ENCODE results near the gene MALAT1.
A peak's percentile ranks its signal among the peaks of the same experiment; 100 is the strongest.
"Not testable (repeated sequence)": the region's sequence is repeated elsewhere in the genome, so short reads cannot be mapped to it uniquely, and the experiment has no call there.

The MALAT1 gene

DNA sequence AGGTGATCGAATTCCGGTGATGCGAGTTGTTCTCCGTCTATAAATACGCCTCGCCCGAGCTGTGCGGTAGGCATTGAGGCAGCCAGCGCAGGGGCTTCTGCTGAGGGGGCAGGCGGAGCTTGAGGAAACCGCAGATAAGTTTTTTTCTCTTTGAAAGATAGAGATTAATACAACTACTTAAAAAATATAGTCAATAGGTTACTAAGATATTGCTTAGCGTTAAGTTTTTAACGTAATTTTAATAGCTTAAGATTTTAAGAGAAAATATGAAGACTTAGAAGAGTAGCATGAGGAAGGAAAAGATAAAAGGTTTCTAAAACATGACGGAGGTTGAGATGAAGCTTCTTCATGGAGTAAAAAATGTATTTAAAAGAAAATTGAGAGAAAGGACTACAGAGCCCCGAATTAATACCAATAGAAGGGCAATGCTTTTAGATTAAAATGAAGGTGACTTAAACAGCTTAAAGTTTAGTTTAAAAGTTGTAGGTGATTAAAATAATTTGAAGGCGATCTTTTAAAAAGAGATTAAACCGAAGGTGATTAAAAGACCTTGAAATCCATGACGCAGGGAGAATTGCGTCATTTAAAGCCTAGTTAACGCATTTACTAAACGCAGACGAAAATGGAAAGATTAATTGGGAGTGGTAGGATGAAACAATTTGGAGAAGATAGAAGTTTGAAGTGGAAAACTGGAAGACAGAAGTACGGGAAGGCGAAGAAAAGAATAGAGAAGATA lies at the start of gene MALAT1:
Gene MALAT1, plus strand, starts transcription at position 69 of the 736 bp plus-strand sequence.
- Histone ChIP-seq H3K36me3 (ENCODE audit: low read length) (peaks cover 52% of the 10 kb centered on the region), H3K9me2 (replicated peaks; ENCODE audit: insufficient read depth, low read length) (no peaks in the 10 kb centered on the region), H4K20me1 (ENCODE audit: low read depth, low read length) (peaks cover 41% of the 10 kb centered on the region), H3K9ac (ENCODE audit: low read length) (peak within 1 kb of the TSS; percentile 89), H3K27me3 (ENCODE audit: low read length) (no peaks in the 10 kb centered on the region), H3K4me3 (ENCODE audit: insufficient read depth, low read length, poor library complexity, severe bottlenecking) (peak within 1 kb of the TSS; percentile 77), H3K79me2 (ENCODE audit: insufficient read depth, low read length) (peaks cover 53% of the 10 kb centered on the region), H3F3A (ENCODE audit: insufficient read depth) (peaks cover 74% of the 10 kb centered on the region), H2AFZ (ENCODE audit: low read depth, low read length, severe bottlenecking) (peak within 1 kb of the TSS; percentile 45), H3K9me3 (ENCODE audit: insufficient read depth, low read length) (no peaks in the 10 kb centered on the region), H3K27ac (ENCODE audit: low read depth, low read length) (peak within 1 kb of the TSS; percentile 98), H3K4me2 (ENCODE audit: low read depth, low read length, poor library complexity, severe bottlenecking) (peak within 1 kb of the TSS; percentile 86)
- TF ChIP-seq, protein P1, sequence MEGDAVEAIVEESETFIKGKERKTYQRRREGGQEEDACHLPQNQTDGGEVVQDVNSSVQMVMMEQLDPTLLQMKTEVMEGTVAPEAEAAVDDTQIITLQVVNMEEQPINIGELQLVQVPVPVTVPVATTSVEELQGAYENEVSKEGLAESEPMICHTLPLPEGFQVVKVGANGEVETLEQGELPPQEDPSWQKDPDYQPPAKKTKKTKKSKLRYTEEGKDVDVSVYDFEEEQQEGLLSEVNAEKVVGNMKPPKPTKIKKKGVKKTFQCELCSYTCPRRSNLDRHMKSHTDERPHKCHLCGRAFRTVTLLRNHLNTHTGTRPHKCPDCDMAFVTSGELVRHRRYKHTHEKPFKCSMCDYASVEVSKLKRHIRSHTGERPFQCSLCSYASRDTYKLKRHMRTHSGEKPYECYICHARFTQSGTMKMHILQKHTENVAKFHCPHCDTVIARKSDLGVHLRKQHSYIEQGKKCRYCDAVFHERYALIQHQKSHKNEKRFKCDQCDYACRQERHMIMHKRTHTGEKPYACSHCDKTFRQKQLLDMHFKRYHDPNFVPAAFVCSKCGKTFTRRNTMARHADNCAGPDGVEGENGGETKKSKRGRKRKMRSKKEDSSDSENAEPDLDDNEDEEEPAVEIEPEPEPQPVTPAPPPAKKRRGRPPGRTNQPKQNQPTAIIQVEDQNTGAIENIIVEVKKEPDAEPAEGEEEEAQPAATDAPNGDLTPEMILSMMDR (IDR thresholded peaks at IDR 0.05; ENCODE audit: insufficient read depth, low read length, poor library complexity, severe bottlenecking) = no peak
- TF ChIP-seq EZH2phosphoT487 (conservative IDR thresholded peaks at IDR 0.05; ENCODE audit: low read length) = no peak

DNA sequence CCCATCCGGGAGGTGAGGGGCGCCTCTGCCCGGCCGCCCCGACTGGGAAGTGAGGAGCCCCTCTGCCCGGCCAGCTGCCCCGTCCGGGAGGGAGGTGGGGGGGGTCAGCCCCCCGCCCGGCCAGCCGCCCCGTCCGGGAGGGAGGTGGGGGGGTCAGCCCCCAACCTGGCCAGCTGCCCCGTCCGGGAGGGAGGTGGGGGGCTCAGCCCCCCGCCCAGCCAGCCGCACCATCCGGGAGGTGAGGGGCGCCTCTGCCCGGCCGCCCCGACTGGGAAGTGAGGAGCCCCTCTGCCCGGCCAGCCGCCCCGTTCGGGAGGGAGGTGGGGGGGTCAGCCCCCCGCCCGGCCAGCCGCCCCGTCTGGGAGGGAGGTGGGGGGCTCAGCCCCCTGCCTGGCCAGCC lies 47.5 kb upstream of the MALAT1 start:
- not testable (repeated sequence) for H3K9me3 ChIP-seq (ENCODE audit: insufficient read depth, low read length); H3K27me3 ChIP-seq (ENCODE audit: low read length); H2AFZ ChIP-seq (ENCODE audit: low read depth, low read length, severe bottlenecking); H3K9ac ChIP-seq (ENCODE audit: low read length); H3K4me2 ChIP-seq (ENCODE audit: low read depth, low read length, poor library complexity, severe bottlenecking); H3K9me2 ChIP-seq (replicated peaks; ENCODE audit: insufficient read depth, low read length); H4K20me1 ChIP-seq (ENCODE audit: low read depth, low read length); H3K4me3 ChIP-seq (ENCODE audit: insufficient read depth, low read length, poor library complexity, severe bottlenecking); H3K27ac ChIP-seq (ENCODE audit: low read depth, low read length); H3K36me3 ChIP-seq (ENCODE audit: low read length)
- Histone ChIP-seq H3K79me2 (ENCODE audit: insufficient read depth, low read length) (peaks cover 11% of the 10 kb centered on the region), H3F3A (ENCODE audit: insufficient read depth) (peaks cover 15% of the 10 kb centered on the region)

DNA sequence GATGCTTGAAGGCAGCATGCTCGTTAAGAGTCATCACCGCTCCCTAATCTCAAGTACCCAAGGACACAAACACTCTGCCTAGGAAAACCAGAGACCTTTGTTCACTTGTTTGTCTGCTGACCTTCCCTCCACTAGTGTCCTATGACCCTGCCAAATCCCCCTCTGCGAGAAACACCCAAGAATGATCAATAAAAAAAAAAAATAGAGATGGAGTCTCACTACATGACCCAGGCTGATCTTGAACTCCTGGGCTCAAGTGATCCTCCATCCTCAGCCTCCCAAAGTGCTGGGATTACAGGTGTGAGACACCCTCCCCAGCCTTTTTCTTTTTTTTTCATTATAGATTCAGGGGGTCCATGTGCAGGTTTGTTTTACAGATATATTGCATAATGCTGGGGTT lies 46.6 kb upstream of the MALAT1 start:
- H3K4me3 ChIP-seq (ENCODE audit: insufficient read depth, low read length, poor library complexity, severe bottlenecking); H4K20me1 ChIP-seq (ENCODE audit: low read depth, low read length); H3K4me2 ChIP-seq (ENCODE audit: low read depth, low read length, poor library complexity, severe bottlenecking); H2AFZ ChIP-seq (ENCODE audit: low read depth, low read length, severe bottlenecking); H3K9ac ChIP-seq (ENCODE audit: low read length); H3K9me2 ChIP-seq (replicated peaks; ENCODE audit: insufficient read depth, low read length); H3K9me3 ChIP-seq (ENCODE audit: insufficient read depth, low read length); H3K27me3 ChIP-seq (ENCODE audit: low read length); H3K36me3 ChIP-seq (ENCODE audit: low read length); H3K27ac ChIP-seq (ENCODE audit: low read depth, low read length): not testable (repeated sequence)
- Histone ChIP-seq H3K79me2 (ENCODE audit: insufficient read depth, low read length) (peaks cover 14% of the 10 kb centered on the region), H3F3A (ENCODE audit: insufficient read depth) (peaks cover 22% of the 10 kb centered on the region)

DNA sequence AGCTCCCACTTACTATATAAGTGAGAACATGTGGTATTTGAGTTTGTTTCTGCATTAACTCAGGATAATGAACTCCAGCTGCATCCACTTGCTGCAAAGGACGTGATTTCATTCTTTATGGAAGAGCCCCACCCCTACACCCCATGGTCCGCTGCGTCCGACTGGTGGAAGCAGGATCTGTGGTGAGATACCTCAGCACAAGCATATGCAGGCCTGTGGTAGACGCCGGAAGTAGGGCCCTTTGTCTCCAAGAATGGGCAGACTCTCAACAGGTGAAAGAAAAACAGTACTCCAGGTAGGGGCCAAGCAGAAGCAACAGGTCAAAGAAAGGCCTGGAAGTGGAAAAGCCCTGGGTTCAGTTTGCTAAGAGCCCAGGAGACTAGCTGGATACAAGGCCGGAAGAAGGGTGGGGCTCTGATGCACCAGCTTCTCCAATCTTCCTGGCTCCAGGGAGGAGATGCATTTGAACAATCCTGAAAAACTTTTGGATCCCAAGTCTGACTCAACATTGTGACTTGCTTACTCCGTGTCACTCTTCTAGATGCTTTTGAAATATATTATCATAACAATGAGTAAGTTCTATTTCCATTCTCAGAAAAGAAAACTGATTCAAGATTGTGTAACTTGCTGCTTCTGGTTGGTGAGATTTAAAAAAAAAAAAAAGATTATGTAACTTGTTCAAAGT lies 45.9 kb upstream of the MALAT1 start:
- Histone ChIP-seq H3K9ac (ENCODE audit: low read length) (no peak overlapping the region), H3F3A (ENCODE audit: insufficient read depth) (peaks cover 21% of the 10 kb centered on the region), H3K36me3 (ENCODE audit: low read length) (no peaks in the 10 kb centered on the region), H2AFZ (ENCODE audit: low read depth, low read length, severe bottlenecking) (no peak overlapping the region), H3K9me3 (ENCODE audit: insufficient read depth, low read length) (no peaks in the 10 kb centered on the region), H4K20me1 (ENCODE audit: low read depth, low read length) (no peaks in the 10 kb centered on the region), H3K4me2 (ENCODE audit: low read depth, low read length, poor library complexity, severe bottlenecking) (no peak overlapping the region), H3K9me2 (replicated peaks; ENCODE audit: insufficient read depth, low read length) (no peaks in the 10 kb centered on the region), H3K27me3 (ENCODE audit: low read length) (no peaks in the 10 kb centered on the region), H3K4me3 (ENCODE audit: insufficient read depth, low read length, poor library complexity, severe bottlenecking) (no peak overlapping the region), H3K79me2 (ENCODE audit: insufficient read depth, low read length) (peaks cover 14% of the 10 kb centered on the region), H3K27ac (ENCODE audit: low read depth, low read length) (no peak overlapping the region)
- TF ChIP-seq, protein P1 (IDR thresholded peaks at IDR 0.05; ENCODE audit: insufficient read depth, low read length, poor library complexity, severe bottlenecking) = no peak
- TF ChIP-seq EZH2phosphoT487 (conservative IDR thresholded peaks at IDR 0.05; ENCODE audit: low read length) = no peak

Measured in SU-DHL-6 (cell line).